Ishikawa (cell line): ENCODE measurements around the gene MTHFS.

Experiments used
- CEBPB ChIP-seq: IDR thresholded peaks from 2 replicates; pipeline ENCODE4 v1.6.1; 2012
- CREB1 ChIP-seq: IDR thresholded peaks from 2 replicates; pipeline ENCODE4 v1.6.1; 2012; ENCODE audit warnings: low read depth
- REST ChIP-seq: IDR thresholded peaks from 2 replicates; pipeline ENCODE4 v1.6.1; 2012; ENCODE audit warnings: low read depth, mild to moderate bottlenecking
- TAF1 ChIP-seq: IDR thresholded peaks from 2 replicates; pipeline ENCODE4 v1.6.1; 2012; ENCODE audit warnings: low read depth, mild to moderate bottlenecking
- YY1 ChIP-seq: IDR thresholded peaks from 2 replicates; pipeline ENCODE4 v1.6.1; 2012; ENCODE audit warnings: low read depth
- ZBTB7A ChIP-seq: IDR thresholded peaks from 2 replicates; pipeline ENCODE4 v1.6.1; 2012; ENCODE audit warnings: low read depth

GRCh38 chr15:79828447-79828846 lies 68.4 kb downstream of the MTHFS start:
- no peak for TF ChIP-seq YY1
- no peak for TF ChIP-seq CREB1
- TF ChIP-seq CEBPB: no peak
- no peak for TF ChIP-seq ZBTB7A
- TF ChIP-seq REST: no peak
- no peak for TF ChIP-seq TAF1
